EL (cell line): Measurements from ENCODE around the gene SHD.
A peak's percentile ranks its signal among the peaks of the same experiment; 100 is the strongest.
"Not testable (repeated sequence)": the region's sequence is repeated elsewhere in the genome, so short reads cannot be mapped to it uniquely, and the experiment has no call there.

ENCODE experiments used
- DNase-seq: peaks from one replicate; pipeline ENCODE4 v3.0.0-alpha.2; 2016

SHD gene

GRCh38 chr19:4278419-4279266, at the start of gene SHD:
SHD (plus strand) TSS chr19:4279266; CDS start chr19:4280064, 798 bp downstream.
- no peak for DNase-seq

DNA sequence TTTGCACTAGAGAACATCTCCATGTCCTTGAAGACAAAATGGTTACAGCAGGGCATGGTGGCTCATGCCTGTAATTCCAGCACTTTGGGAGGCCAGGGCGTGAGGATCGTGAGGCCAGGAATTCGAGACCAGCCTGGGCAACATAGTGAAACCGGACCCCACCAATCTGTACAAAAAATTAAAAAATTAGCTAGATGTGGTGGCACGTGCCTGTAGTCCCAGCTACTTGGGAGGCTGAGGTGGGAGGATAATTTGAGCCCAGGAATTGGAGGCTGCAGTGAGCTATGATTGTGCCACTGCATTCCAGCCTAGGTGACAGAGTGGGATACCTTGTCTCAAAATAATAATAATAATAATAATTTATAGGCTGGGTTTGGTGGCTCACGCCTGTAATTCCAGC, 48.8 kb upstream of the SHD start:
- DNase-seq, result not testable (repeated sequence)

DNA sequence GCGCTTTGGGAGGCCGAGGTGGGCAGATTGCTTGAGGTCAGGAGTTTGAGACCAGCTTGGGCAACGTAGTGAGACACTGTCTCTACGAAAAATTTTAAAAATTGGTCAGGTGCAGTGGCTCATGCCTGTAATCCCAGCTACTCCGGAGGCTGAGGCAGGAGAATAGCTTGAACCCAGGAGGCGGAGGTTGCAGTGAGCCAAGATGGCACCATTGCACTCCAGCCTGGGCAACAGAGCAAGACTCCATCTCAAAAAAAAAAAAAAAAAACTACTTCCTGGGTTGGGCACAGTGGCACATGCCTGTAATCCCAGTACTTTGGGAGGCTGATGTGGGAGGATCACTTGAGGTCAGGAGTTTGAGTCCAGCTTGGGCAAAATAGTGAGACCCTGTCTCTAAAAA, 47.5 kb upstream of the SHD start:
- DNase-seq, result not testable (repeated sequence)

- DNase-seq, result not testable (repeated sequence)
These were observed 46.9 kb upstream of the SHD start for GRCh38 chr19:4232139-4232538.

DNA sequence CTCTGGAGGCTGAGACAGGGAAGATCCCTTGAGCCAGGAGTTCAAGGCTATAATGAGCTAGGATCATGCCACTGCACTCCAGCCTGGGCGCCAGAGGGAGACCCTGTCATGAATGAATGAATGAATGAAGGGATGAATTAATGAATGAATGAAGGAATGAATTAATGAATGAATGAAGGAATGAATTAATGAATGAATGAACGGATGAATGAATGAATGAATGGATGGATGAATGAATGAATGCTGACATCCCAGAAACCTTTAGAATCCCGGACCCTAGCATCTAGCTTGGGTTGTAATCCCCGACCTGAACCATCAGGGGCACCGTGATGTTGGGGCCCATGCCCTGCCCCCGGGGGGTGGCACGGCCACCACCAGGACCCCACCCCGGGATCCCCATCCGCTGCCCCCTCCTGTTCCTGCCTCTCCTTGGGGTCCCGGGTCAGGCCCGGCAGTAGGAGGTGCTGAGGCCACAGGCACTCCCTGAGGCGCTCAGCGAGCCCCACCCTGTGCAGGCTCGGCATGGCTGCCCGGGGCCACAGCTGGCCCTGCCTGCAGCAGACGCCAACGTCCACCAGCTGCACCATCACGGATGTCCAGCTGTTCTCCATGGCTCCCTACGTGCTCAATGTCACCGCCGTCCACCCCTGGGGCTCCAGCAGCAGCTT, 46.3 kb upstream of the SHD start:
- DNase-seq, result peak; percentile 15

GRCh38 chr19:4233282-4233853, 45.7 kb upstream of the SHD start:
- DNase-seq, result peak; percentile 44

DNA sequence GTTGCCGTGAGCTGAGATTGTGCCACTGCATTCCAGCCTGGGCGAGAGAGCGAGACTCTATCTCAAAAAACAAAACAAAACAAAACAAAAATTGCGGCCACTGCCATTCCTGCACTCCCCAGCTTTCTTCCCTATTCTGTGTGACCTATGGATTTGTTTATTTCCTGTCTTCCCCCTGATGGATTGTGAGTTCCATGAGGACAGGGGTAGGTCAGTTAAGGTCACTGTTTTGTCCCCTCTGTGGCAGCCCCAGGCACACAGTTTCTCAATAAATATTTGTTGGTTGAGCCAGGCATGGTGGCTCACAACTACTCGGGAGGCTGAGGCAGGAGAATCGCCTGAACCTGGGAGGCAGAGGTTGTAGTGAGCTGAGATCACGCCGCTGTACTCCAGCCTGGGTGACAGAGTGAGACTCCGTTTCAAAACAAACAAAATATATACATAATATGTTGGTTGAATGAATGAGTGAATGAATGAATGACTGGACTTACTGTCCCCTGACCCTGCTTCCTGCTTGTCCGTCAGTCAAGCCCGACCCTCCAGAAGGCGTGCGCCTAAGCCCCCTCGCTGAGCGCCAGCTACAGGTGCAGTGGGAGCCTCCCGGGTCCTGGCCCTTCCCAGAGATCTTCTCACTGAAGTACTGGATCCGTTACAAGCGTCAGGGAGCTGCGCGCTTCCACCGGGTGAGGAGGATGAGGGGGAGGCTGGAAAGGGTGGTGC, 44.8 kb upstream of the SHD start:
- no peak for DNase-seq

- DNase-seq, result no peak
These were observed 44.2 kb upstream of the SHD start for GRCh38 chr19:4234862-4235201.

GRCh38 chr19:4237510-4237909, 41.6 kb upstream of the SHD start:
- not testable (repeated sequence) for DNase-seq

GRCh38 chr19:4238831-4239230, 40.2 kb upstream of the SHD start:
- DNase-seq, result no peak

DNA sequence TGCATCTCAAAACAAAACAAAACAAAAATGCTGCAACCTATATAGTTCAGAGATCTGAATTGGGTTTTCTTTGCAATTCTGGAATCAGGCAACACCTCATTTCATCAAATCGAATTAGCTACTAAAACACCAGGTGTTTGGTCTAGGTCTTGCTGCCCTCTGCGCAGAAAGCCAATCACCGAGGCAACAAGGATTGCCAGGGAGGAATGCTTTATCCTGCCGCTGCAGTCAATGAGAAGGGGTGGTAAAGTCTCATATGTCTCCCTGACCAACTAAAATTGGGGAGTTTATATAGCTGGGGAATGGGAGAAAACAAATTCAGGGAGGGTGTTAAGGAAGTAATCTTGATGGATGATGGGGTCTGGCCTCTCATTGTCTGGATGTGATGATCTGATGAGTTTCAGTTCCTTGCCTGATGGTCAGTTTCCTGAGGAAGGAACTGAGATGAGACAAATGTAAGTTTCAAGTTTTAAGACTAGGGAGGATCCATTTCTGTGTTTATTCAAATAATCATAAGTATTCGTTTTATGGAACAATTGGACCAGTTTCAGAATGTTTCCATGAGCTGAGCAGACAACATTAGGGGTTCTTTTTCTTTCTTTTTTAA, 37.1 kb upstream of the SHD start:
- DNase-seq, result no peak

DNA sequence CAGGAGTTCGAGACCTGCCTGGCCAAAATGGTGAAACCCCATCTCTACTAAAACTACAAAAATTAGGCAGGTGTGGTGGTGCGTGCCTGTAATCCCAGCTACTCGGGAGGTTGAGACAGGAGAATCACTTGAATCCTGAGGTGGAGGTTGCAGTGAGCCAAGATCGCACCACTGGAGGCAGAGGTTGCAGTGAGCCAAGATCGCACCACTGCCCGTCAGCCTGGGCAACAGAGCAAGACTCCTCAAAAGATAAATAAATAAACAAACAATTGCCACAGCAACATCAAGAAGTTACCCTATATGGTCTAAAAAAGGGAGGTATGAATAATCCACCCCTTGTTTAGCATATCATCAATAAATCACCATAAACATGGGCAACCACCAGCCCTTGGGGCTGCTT, 33.1 kb upstream of the SHD start:
- DNase-seq, result not testable (repeated sequence)

DNA sequence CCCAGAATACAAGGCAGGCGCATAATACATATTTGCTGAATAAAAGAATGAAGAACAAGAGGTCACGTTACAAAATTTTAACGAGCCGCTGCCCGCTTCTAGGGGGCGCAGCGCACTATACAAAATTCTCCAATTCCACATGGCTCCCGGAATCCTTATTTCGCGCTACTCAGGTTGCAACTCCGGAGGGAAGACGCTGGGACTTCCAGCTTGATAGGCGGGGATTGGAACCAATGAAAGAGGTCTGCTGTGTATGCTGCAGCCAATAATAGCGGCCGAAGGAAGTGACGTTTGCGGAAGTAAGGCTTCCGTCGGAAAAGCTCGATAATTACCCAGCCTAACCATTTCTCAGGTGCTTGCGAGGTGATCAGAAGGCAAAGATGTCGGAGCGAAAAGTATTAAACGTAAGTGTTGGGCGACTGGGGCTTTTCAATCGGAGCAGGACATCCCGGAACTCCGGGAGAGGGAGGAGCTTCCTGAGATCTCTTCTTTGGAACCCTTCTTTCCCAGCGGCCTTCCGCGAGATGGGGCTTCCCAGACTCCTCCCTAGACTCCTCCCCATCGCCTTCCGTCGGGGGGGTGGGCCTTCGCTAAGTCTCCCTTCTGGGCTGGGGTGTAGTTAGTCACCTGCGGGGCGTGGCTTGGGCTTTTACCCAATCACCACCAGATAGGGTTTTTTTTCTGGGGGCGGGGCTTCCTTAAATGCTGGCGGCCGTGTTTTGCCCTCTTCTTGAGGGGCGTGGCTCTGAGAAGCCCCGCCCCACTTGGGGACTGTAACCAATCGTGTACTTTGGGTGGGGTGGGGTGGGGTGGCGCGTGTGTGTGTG, 32.1 kb upstream of the SHD start, which contains the start of gene YJU2:
Gene YJU2, plus strand, starts transcription at position 314 of the 827 bp plus-strand sequence. Its CDS starts 67 bp downstream, at position 381.
- peak; percentile 100 for DNase-seq

DNA sequence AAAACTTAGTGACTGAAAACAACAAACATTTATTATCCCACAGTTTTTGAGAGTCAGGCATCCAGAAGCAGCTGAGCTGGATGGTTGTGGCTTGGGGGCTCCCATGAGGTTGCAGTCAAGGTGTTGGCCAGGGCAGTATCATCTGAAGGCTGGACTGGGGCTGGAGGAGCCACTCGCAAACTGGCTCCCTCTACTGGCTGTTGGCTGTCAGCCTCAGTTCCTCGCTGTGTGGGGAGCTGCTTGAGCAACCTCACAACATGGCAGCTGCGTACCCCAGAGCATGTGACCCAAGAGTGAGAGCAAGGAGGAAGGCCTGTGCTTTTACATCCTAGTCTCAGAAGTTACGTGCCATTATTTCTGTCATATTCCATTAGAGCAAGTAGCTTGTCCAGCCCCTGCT, 22.5 kb upstream of the SHD start:
- DNase-seq, result no peak

GRCh38 chr19:4257025-4257424, 22.0 kb upstream of the SHD start:
- DNase-seq, result no peak

- no peak for DNase-seq
These were observed 20.9 kb upstream of the SHD start for GRCh38 chr19:4258181-4258580.

- no peak for DNase-seq
These were observed 18.4 kb upstream of the SHD start for GRCh38 chr19:4260613-4261191.

- DNase-seq, result no peak
These were observed 14.3 kb upstream of the SHD start for GRCh38 chr19:4264812-4265211.

- DNase-seq, result no peak
These were observed 12.6 kb upstream of the SHD start for GRCh38 chr19:4266253-4267000.

GRCh38 chr19:4267101-4267900, 11.8 kb upstream of the SHD start:
- peak; percentile 49 for DNase-seq
